Endothelial cell of umbilical vein (primary cell): ENCODE results near the gene DACT2. TPM values are rescaled to one million over a fixed set of nuclear protein-coding genes. Genes with fewer than 3 reads are reported as not detected.

Experiments used
- BruUV-seq: library from RNA; stranded (reverse); fragments of 400-500 nt; replicated peaks from 2 replicates; lab custom pipeline; 2021; lab: Mats Ljungman, UMichigan
- CTCF ChIA-PET: fragments of 300-600, 350-600 bp; sonication (Branson Sonifier 250); formaldehyde crosslinking; loops from one replicate; lab custom pipeline; 2021; ENCODE audit warnings: antibody characterized with exemption, inconsistent platforms; lab: Charles Lee
- POLR2A ChIA-PET: fragments of 300-600, 350-600 bp; sonication (Branson Sonifier 250); formaldehyde crosslinking; loops from one replicate; lab custom pipeline; 2021; ENCODE audit warnings: antibody characterized with exemption, inconsistent platforms; lab: Charles Lee
- DNase-seq: peaks from one replicate; pipeline ENCODE4 v3.0.0-alpha.2; 2011; ENCODE audit warnings: low read depth, low spot score
- FAIRE-seq: peaks from 2 replicates; lab custom pipeline; 2011; peaks lifted over from hg19 to GRCh38; lab: Jason Lieb, UNC
- H2AFZ ChIP-seq: 2 replicates; pipeline ENCODE4 v1.6.0; 2012; ENCODE audit warnings: low read depth, low read length, control low read depth, inconsistent platforms
- H3K27ac ChIP-seq: 2 replicates; pipeline ENCODE4 v1.5.1; 2011; ENCODE audit warnings: low read depth, mild to moderate bottlenecking, control low read depth, low read length, moderate library complexity; ENCODE audit not compliant: insufficient read depth
- H3K27me3 ChIP-seq, 2 experiments: 2 replicates each; pipeline versions ENCODE4 v1.6.0 to v1.6.1; 2011; ENCODE audit warnings: low read length in 2 of 2, mixed read lengths in 1 of 2; ENCODE audit not compliant: control insufficient read depth in 2 of 2, insufficient read depth in 2 of 2
- H3K36me3 ChIP-seq, 2 experiments: 2 replicates in 1 of 2; 3 replicates in 1 of 2; pipeline ENCODE4 v1.5.1; 2011; ENCODE audit warnings: low read length in 2 of 2, mild to moderate bottlenecking in 1 of 2, moderate library complexity in 1 of 2; ENCODE audit not compliant: control insufficient read depth in 2 of 2, insufficient read depth in 2 of 2; ENCODE audit errors: extremely low read depth in 1 of 2
- H3K4me1 ChIP-seq: 3 replicates; pipeline ENCODE4 v1.5.1; 2011; ENCODE audit warnings: mild to moderate bottlenecking, low read length; ENCODE audit not compliant: control insufficient read depth, insufficient read depth; ENCODE audit errors: extremely low read depth
- H3K4me2 ChIP-seq: 2 replicates; pipeline ENCODE4 v1.6.1; 2011; ENCODE audit warnings: low read length, control low read depth, mixed read lengths; ENCODE audit not compliant: insufficient read depth
- H3K4me3 ChIP-seq, 3 experiments: fragments of 200-600 bp in 1 of 3; sonication (generic), shearing (Covaris generic) in 1 of 3; replicated peaks in 1 of 3; 2 replicates each; pipeline ENCODE4 v1.5.1; 2011 to 2016; ENCODE audit warnings: control low read depth in 3 of 3, low read length in 3 of 3, mild to moderate bottlenecking in 2 of 3, inconsistent platforms in 1 of 3, low read depth in 1 of 3, moderate library complexity in 1 of 3; ENCODE audit not compliant: insufficient read depth in 1 of 3
- H3K79me2 ChIP-seq: 2 replicates; pipeline ENCODE4 v1.6.0; 2012; ENCODE audit warnings: low read length, inconsistent platforms; ENCODE audit not compliant: control insufficient read depth, insufficient read depth
- H3K9ac ChIP-seq: replicated peaks from 2 replicates; pipeline ENCODE3; 2011; ENCODE audit warnings: low read length, control low read depth; ENCODE audit not compliant: insufficient read depth; ENCODE audit errors: extremely low read depth
- H3K9me1 ChIP-seq: replicated peaks from 3 replicates; pipeline ENCODE4 v1.6.0; 2011; ENCODE audit warnings: mild to moderate bottlenecking, low read length; ENCODE audit not compliant: control insufficient read depth, insufficient read depth; ENCODE audit errors: extremely low read depth
- H3K9me3 ChIP-seq: replicated peaks from 2 replicates; pipeline ENCODE4 v1.5.1; 2012; ENCODE audit warnings: low read length, inconsistent platforms; ENCODE audit not compliant: control insufficient read depth, insufficient read depth
- H4K20me1 ChIP-seq: replicated peaks from 2 replicates; pipeline ENCODE3; 2011; ENCODE audit warnings: mild to moderate bottlenecking, low read length; ENCODE audit not compliant: control insufficient read depth, insufficient read depth; ENCODE audit errors: extremely low read depth
- CTCF ChIP-seq, 2 donors: IDR thresholded peaks; 1 replicate in 1 of 2; 2 replicates in 1 of 2; pipeline ENCODE4 v1.5.1; 2011; ENCODE audit warnings: low read length in 2 of 2, mild to moderate bottlenecking in 2 of 2, moderate library complexity in 2 of 2, control low read depth in 1 of 2, inconsistent platforms in 1 of 2, low read depth in 1 of 2; ENCODE audit not compliant: insufficient read depth in 1 of 2; ENCODE audit errors: extremely low read depth in 1 of 2
- EZH2 ChIP-seq: IDR thresholded peaks from 2 replicates; pipeline ENCODE4 v1.6.1; 2012; ENCODE audit warnings: borderline replicate concordance, low read depth, mild to moderate bottlenecking, moderate library complexity, low read length, inconsistent platforms; ENCODE audit not compliant: severe bottlenecking
- FOS ChIP-seq: IDR thresholded peaks from 2 replicates; pipeline ENCODE4 v1.6.1; 2011; ENCODE audit warnings: mild to moderate bottlenecking, low read length, moderate library complexity, borderline replicate concordance; ENCODE audit not compliant: insufficient read depth
- GATA2 ChIP-seq: IDR thresholded peaks from 2 replicates; pipeline ENCODE4 v1.7.0; 2011; ENCODE audit warnings: low read depth, mild to moderate bottlenecking, moderate library complexity, mixed read lengths, low read length; ENCODE audit not compliant: insufficient read length, insufficient read depth
- JUN ChIP-seq: IDR thresholded peaks from 2 replicates; pipeline ENCODE4 v1.6.1; 2011; ENCODE audit warnings: borderline replicate concordance, low read depth; ENCODE audit not compliant: insufficient read length, insufficient read depth
- MYC ChIP-seq: IDR thresholded peaks from one replicate; pipeline ENCODE4 v1.6.1; 2011; ENCODE audit warnings: mild to moderate bottlenecking, low read depth, low read length
- POLR2A ChIP-seq: IDR thresholded peaks from 2 replicates; pipeline ENCODE4 v1.6.1; 2012; ENCODE audit warnings: low read depth, mild to moderate bottlenecking, control low read depth, low read length
- POLR2AphosphoS5 ChIP-seq: IDR thresholded peaks from 2 replicates; pipeline ENCODE4 v1.6.1; 2012; ENCODE audit warnings: low read depth, mild to moderate bottlenecking, control low read depth, low read length, moderate library complexity; ENCODE audit not compliant: insufficient read depth
- dilution Hi-C: fragments of 300-500 bp; cut with MboI; formaldehyde crosslinking; loops from one replicate; pipeline ENCODE4 v1.15.0; 2019; ENCODE audit warnings: low sequenced_read_pairs; ENCODE audit not compliant: extremely low pct_ligation_motif_present
- intact Hi-C: fragments of 100-400 bp; cut with micrococcal nuclease; formaldehyde crosslinking; loops from one replicate; pipeline ENCODE4 v1.10.0; 2022
- polyA plus RNA-seq, 4 experiments: library from polyadenylated mRNA; depleted of rRNA in 3 of 4; stranded (reverse) in 3 of 4; unstranded in 1 of 4; fragments of >200 nt; gene quantifications; 2 replicates each; pipeline versions ENCODE4 v1.2.1 to v1.2.3, GENCODE V29; 2011 to 2012; ENCODE audit warnings: missing spikeins in 1 of 4
- total RNA-seq: library from RNA; stranded (reverse); gene quantifications from 2 replicates; pipeline ENCODE4 v1.2.3, GENCODE V29; 2021
- TF ChIP-seq, protein P1 (sequence below): IDR thresholded peaks from 2 replicates; pipeline ENCODE4 v1.6.1; 2011; ENCODE audit not compliant: insufficient read depth, insufficient read length

Gene DACT2
- total and polyA plus RNA-seq, 2 donors (not counting 3 experiments of a cell fraction or from before 2014, with no cell fraction given), result not detected

GRCh38 chr6:168340819-168341218, 21.2 kb upstream of the DACT2 start:
- H3K36me3 ChIP-seq, result no peaks in the 10 kb centered on the region
- BruUV-seq, result no TSS peak
- H4K20me1 ChIP-seq, result no peaks in the 10 kb centered on the region
- FAIRE-seq, result no peak
- ChIA-PET POLR2A (no interaction called here), CTCF (no interaction called here)
- no peak overlapping the region for H3K4me2 ChIP-seq
- H3K4me3 ChIP-seq, result no peak overlapping the region
- no peaks in the 10 kb centered on the region for H3K9me3 ChIP-seq
- TF ChIP-seq JUN, result no peak
- no peak for TF ChIP-seq GATA2
- no peak for TF ChIP-seq POLR2AphosphoS5
- TF ChIP-seq EZH2, result no peak
- no peak for TF ChIP-seq MYC
- no peak for TF ChIP-seq CTCF (IDR thresholded peaks at IDR 0.05; ENCODE audit: extremely low read depth in 1 of 2, insufficient read depth in 1 of 2, low read depth in 1 of 2, low read length in 2 of 2)
- no peak for TF ChIP-seq FOS
- no peak for TF ChIP-seq POLR2A
- TF ChIP-seq, protein P1, sequence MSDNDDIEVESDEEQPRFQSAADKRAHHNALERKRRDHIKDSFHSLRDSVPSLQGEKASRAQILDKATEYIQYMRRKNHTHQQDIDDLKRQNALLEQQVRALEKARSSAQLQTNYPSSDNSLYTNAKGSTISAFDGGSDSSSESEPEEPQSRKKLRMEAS, result no peak
- no peaks in the 10 kb centered on the region for H3K4me1 ChIP-seq
- DNase-seq, result no peak
- no peak overlapping the region for H2AFZ ChIP-seq
- no peak overlapping the region for H3K9ac ChIP-seq
- H3K79me2 ChIP-seq, result no peaks in the 10 kb centered on the region
- H3K27ac ChIP-seq, result no peak overlapping the region
- H3K27me3 ChIP-seq, result no peaks in the 10 kb centered on the region
- intact Hi-C loops, result no loop called here
- dilution Hi-C loops, result no loop called here
- H3K9me1 ChIP-seq, result no peaks in the 10 kb centered on the region
